ENCODE measurements around the gene FHL2. TPM values are rescaled to one million over a fixed set of nuclear protein-coding genes. Genes with fewer than 3 reads are reported as not detected.

Gene FHL2
- total RNA-seq, 1 experiment from 2014 or later, result 21.1 TPM

- no peak for ATAC-seq
- POLR2A ChIA-PET, result no interaction called here
- Mint-ChIP-seq H3K4me1 (peaks cover 16% of the 10 kb centered on the region), H3K27ac (no peak overlapping the region), H3K4me3 (peak overlapping the region; percentile 77), H3K9me3 (no peaks in the 10 kb centered on the region), H3K36me3 (0 out of 2 replicates have a peak, but pooled peaks cover 3% of the 10 kb centered on the region), H3K27me3 (ENCODE audit: low read depth) (no peaks in the 10 kb centered on the region; the same call in 1 of the 2 replicates)
- DNase-seq (ENCODE audit: low spot score), result no peak
- CTCF ChIA-PET, result interaction anchor here (0.6 to 1.6 kb wide), 4 partner anchors 92 to 1252 kb away, joined by 3 to 5 read pairs (median 3); no protein-coding TSS in a partner anchor
- TF ChIP-seq GABPB1 (CRISPR knock-in tag; IDR thresholded peaks at IDR 0.05) (no peak), CREB1 (CRISPR knock-in tag; IDR thresholded peaks at IDR 0.05) (no peak), CTCF (IDR thresholded peaks at IDR 0.05) (no peak), CREM (CRISPR knock-in tag; IDR thresholded peaks at IDR 0.05) (no peak), FOXP4 (CRISPR knock-in tag; IDR thresholded peaks at IDR 0.05) (no peak), E2F5 (CRISPR knock-in tag; IDR thresholded peaks at IDR 0.05) (no peak), NFYB (CRISPR knock-in tag; conservative IDR thresholded peaks at IDR 0.05; ENCODE audit: low read depth) (no peak), JUN (CRISPR knock-in tag; IDR thresholded peaks at IDR 0.05) (no peak), GRHL2 (CRISPR knock-in tag; IDR thresholded peaks at IDR 0.05; ENCODE audit: insufficient replicate concordance, severe bottlenecking) (no peak), OVOL2 (CRISPR knock-in tag; IDR thresholded peaks at IDR 0.05; ENCODE audit: borderline replicate concordance) (no peak), ARID4B (CRISPR knock-in tag; IDR thresholded peaks at IDR 0.05; ENCODE audit: borderline replicate concordance) (no peak)
Measured at GRCh38 chr2:105330681-105331375, 68.0 kb downstream of the FHL2 start.

- ChIA-PET POLR2A (interaction anchor here (0.6 to 1.0 kb wide), 3 partner anchors 8 to 291 kb away, joined by 3 to 4 read pairs (median 3); partner anchors contain the start of gene C2orf49), CTCF (interaction anchor here (1.0 to 1.6 kb wide), 4 partner anchors 35 to 215 kb away, joined by 3 to 5 read pairs (median 3); no protein-coding TSS in a partner anchor)
- Mint-ChIP-seq H3K4me1 (peaks cover 26% of the 10 kb centered on the region), H3K27me3 (ENCODE audit: low read depth) (no peaks in the 10 kb centered on the region; the same call in 1 of the 2 replicates), H3K27ac (peak within 1 kb of the TSS; percentile 38), H3K4me3 (peak within 1 kb of the TSS; percentile 85), H3K36me3 (0 out of 2 replicates have a peak, but pooled peaks cover 3% of the 10 kb centered on the region), H3K9me3 (no peaks in the 10 kb centered on the region)
- DNase-seq (ENCODE audit: low spot score), result peak; percentile 34
- peak; percentile 78 for ATAC-seq
- no peak for TF ChIP-seq E2F4 (CRISPR knock-in tag; IDR thresholded peaks at IDR 0.05; ENCODE audit: borderline replicate concordance, low read depth)
- no peak for TF ChIP-seq NFYB (CRISPR knock-in tag; conservative IDR thresholded peaks at IDR 0.05; ENCODE audit: low read depth)
- TF ChIP-seq SP1 (CRISPR knock-in tag; conservative IDR thresholded peaks at IDR 0.05), result no peak; the same call in 1 of the 2 replicates
- no peak for TF ChIP-seq ZNF396 (CRISPR knock-in tag; IDR thresholded peaks at IDR 0.05; ENCODE audit: borderline replicate concordance)
- TF ChIP-seq FOXJ3 (CRISPR knock-in tag; IDR thresholded peaks at IDR 0.05; ENCODE audit: borderline replicate concordance), result no peak
- no peak for TF ChIP-seq ATF6 (CRISPR knock-in tag; IDR thresholded peaks at IDR 0.05)
Measured at GRCh38 chr2:105329561-105330495, 69.0 kb downstream of the FHL2 start, which contains the start of gene TGFBRAP1. Gene TGFBRAP1 (minus strand): TSS chr2:105329735. CDS start chr2:105308301, 21,434 bp downstream.

Measured in WTC11 (cell line).